Upper lobe of left lung (tissue), 6 donors: ENCODE data around the gene UQCRC2. TPM values are rescaled to one million over a fixed set of nuclear protein-coding genes. Genes with fewer than 3 reads are reported as not detected.

ENCODE experiments used
- ATAC-seq, 2 donors: fragments of 200-7000 bp; cut with Tn5 transposase; one replicate each; pipeline ENCODE4 v1.9.1; 2022; ENCODE audit warnings: mild to moderate bottlenecking in 2 of 2, moderate library complexity in 2 of 2; ENCODE audit not compliant: low FRiP score in 2 of 2
- DNase-seq, 2 donors: peaks; one replicate each; pipeline ENCODE4 v3.0.0-alpha.2; 2019 to 2020
- H3K27ac ChIP-seq, 4 donors: fragments of 200-600 bp; sonication (generic); one replicate each; pipeline ENCODE4 v1.5.1; 2016 to 2019
- H3K27me3 ChIP-seq, 4 donors: fragments of 200-600 bp; sonication (generic); one replicate each; pipeline ENCODE4 v1.5.1; 2017 to 2019
- H3K36me3 ChIP-seq, 4 donors: fragments of 200-600 bp; sonication (generic); one replicate each; pipeline ENCODE4 v1.5.1; 2016 to 2019
- H3K4me1 ChIP-seq, 4 donors: fragments of 200-600 bp; sonication (generic); one replicate each; pipeline ENCODE4 v1.5.1; 2018 to 2019
- H3K4me3 ChIP-seq, 4 donors: fragments of 200-600 bp; sonication (generic); one replicate each; pipeline ENCODE4 v1.5.1; 2017 to 2019; ENCODE audit warnings: mild to moderate bottlenecking in 2 of 4, moderate library complexity in 1 of 4
- H3K9me3 ChIP-seq, 4 donors: fragments of 200-600 bp; sonication (generic); one replicate each; pipeline ENCODE4 v1.5.1; 2018 to 2019
- CTCF ChIP-seq, 6 experiments: fragments of 450-650 bp in 4 of 6; fragments of 200-600 bp in 2 of 6; sonication (generic) in 2 of 6; IDR thresholded peaks; one replicate each; pipeline ENCODE4 v1.5.1; 2016 to 2019; ENCODE audit warnings: antibody characterized with exemption in 6 of 6
- EP300 ChIP-seq, 4 donors: sonication (generic); formaldehyde crosslinking; IDR thresholded peaks; one replicate each; pipeline ENCODE4 v1.5.1; 2017; ENCODE audit warnings: antibody characterized with exemption in 4 of 4, control low read depth in 2 of 4
- POLR2A ChIP-seq, 4 donors: fragments of 450-650 bp; IDR thresholded peaks; one replicate each; pipeline ENCODE4 v1.5.1; 2016 to 2017; ENCODE audit warnings: antibody characterized with exemption in 4 of 4, mild to moderate bottlenecking in 2 of 4
- POLR2AphosphoS5 ChIP-seq, 2 donors: sonication (generic); formaldehyde crosslinking; IDR thresholded peaks; one replicate each; pipeline ENCODE4 v1.5.1; 2017; ENCODE audit warnings: antibody characterized with exemption in 2 of 2
- WGBS, 2 donors: methylation state at CpG; one replicate each; pipeline ENCODE4 v1.1.5; 2017 to 2018; 5-methylcytosine and 5-hydroxymethylcytosine counted together
- total RNA-seq, 6 donors: library from RNA; depleted of rRNA in 4 of 6; stranded (reverse); fragments of >200 nt in 4 of 6; gene quantifications; one replicate each; pipeline versions ENCODE4 v1.1.0 to v1.2.1, GENCODE V29; 2016 to 2021
- donor health status: DM: no; HTN: no; CAD: no; lungs with moderate emphysema.
- donor health status: DM: no; HTN: yes; CAD: no; lungs with severe emphysema.

UQCRC2 gene
- total RNA-seq, 6 donors from 2014 or later, result 119 to 252 (median 155) TPM

- H3K4me1 ChIP-seq, result peaks cover 17 to 26% (median 19%) of the 10 kb centered on the region in 4 donors
- ATAC-seq (peak; percentile 85 to 96), DNase-seq (peak; percentile 77 to 97)
- peak within 1 kb of the TSS; percentile 84 to 91 (median 88) for H3K27ac ChIP-seq
- peak; percentile 6 to 26 for TF ChIP-seq POLR2AphosphoS5 (IDR thresholded peaks at IDR 0.05)
- TF ChIP-seq CTCF (IDR thresholded peaks at IDR 0.05), result peak in 1 of 6 experiments; percentile 29
- no peak for TF ChIP-seq EP300 (IDR thresholded peaks at IDR 0.05)
- TF ChIP-seq POLR2A (IDR thresholded peaks at IDR 0.05), result peak in 2 of 4 donors; percentile 40 to 71
- H3K9me3 ChIP-seq, result no peaks in the 10 kb centered on the region
- 0 to 2% methylated on average over 20 of the region's 78 CpGs for WGBS, 2 donors
- peak within 1 kb of the TSS; percentile 73 to 92 (median 88) for H3K4me3 ChIP-seq
- H3K27me3 ChIP-seq, result no peaks in the 10 kb centered on the region
- no peaks in the 10 kb centered on the region for H3K36me3 ChIP-seq
These were observed 54.5 kb downstream of the UQCRC2 start, which contains the start of gene MOSMO for GRCh38 chr16:22007509-22008214. Gene MOSMO, plus strand, starts transcription at chr16:22008111. Its CDS starts 191 bp downstream, at chr16:22008302.

GRCh38 chr16:22008215-22009059, 55.3 kb downstream of the UQCRC2 start:
- peaks cover 17 to 26% (median 19%) of the 10 kb centered on the region in 4 donors for H3K4me1 ChIP-seq
- H3K4me3 ChIP-seq, result peak overlapping the region; percentile 73 to 92 (median 88)
- no peaks in the 10 kb centered on the region for H3K36me3 ChIP-seq
- TF ChIP-seq EP300 (IDR thresholded peaks at IDR 0.05), result no peak
- TF ChIP-seq CTCF (IDR thresholded peaks at IDR 0.05), result no peak
- no peak for TF ChIP-seq POLR2AphosphoS5 (IDR thresholded peaks at IDR 0.05)
- no peak for TF ChIP-seq POLR2A (IDR thresholded peaks at IDR 0.05)
- DNase-seq (peak in 1 of 2 donors; percentile 89), ATAC-seq (peak in 1 of 2 donors; percentile 45)
- 1 to 2% methylated on average over 30 to 57 of the region's 65 CpGs for WGBS, 2 donors
- no peaks in the 10 kb centered on the region for H3K27me3 ChIP-seq
- H3K27ac ChIP-seq, result peak overlapping the region in 3 of 4 donors; percentile 59 to 89 (median 87)
- no peaks in the 10 kb centered on the region for H3K9me3 ChIP-seq

- TF ChIP-seq EP300 (IDR thresholded peaks at IDR 0.05) (no peak), CTCF (IDR thresholded peaks at IDR 0.05) (no peak), POLR2AphosphoS5 (IDR thresholded peaks at IDR 0.05) (no peak), POLR2A (IDR thresholded peaks at IDR 0.05) (no peak)
- Histone ChIP-seq H3K9me3 (no peaks in the 10 kb centered on the region), H3K36me3 (no peaks in the 10 kb centered on the region), H3K27me3 (no peaks in the 10 kb centered on the region), H3K27ac (no peak overlapping the region), H3K4me1 (peaks cover 17 to 26% (median 19%) of the 10 kb centered on the region in 4 donors), H3K4me3 (no peak overlapping the region)
- ATAC-seq (no peak), DNase-seq (no peak)
- 85 to 86% methylated on average over 5 of the region's 5 CpGs for WGBS, 2 donors
These were observed 57.7 kb downstream of the UQCRC2 start for GRCh38 chr16:22010902-22011301.

- Histone ChIP-seq H3K27ac (no peak overlapping the region), H3K4me1 (peaks cover 13 to 29% (median 15%) of the 10 kb centered on the region in 4 donors), H3K27me3 (no peaks in the 10 kb centered on the region), H3K4me3 (no peak overlapping the region), H3K9me3 (no peaks in the 10 kb centered on the region), H3K36me3 (no peaks in the 10 kb centered on the region)
- 38 to 43% methylated on average over 2 of the region's 2 CpGs for WGBS, 2 donors
- ATAC-seq (no peak), DNase-seq (no peak)
- no peak for TF ChIP-seq POLR2A (IDR thresholded peaks at IDR 0.05)
- TF ChIP-seq CTCF (IDR thresholded peaks at IDR 0.05), result no peak
- no peak for TF ChIP-seq POLR2AphosphoS5 (IDR thresholded peaks at IDR 0.05)
- no peak for TF ChIP-seq EP300 (IDR thresholded peaks at IDR 0.05)
These were observed 59.1 kb downstream of the UQCRC2 start for GRCh38 chr16:22012241-22012640.
